PC-9 (cell line): ENCODE measurements around the gene SLC36A4.

Experiments used
- EZH2 ChIP-seq: fragments of 200-600 bp; sonication (generic); IDR thresholded peaks from 2 replicates; pipeline ENCODE4 v1.8.0; 2017; ENCODE audit warnings: antibody characterized with exemption, low read depth
- TF ChIP-seq, protein P1 (sequence below): fragments of 200-600 bp; sonication (generic); conservative IDR thresholded peaks from 2 replicates; pipeline ENCODE4 v1.6.1; 2017; ENCODE audit warnings: mixed run types, antibody characterized with exemption, mild to moderate bottlenecking, moderate library complexity

DNA sequence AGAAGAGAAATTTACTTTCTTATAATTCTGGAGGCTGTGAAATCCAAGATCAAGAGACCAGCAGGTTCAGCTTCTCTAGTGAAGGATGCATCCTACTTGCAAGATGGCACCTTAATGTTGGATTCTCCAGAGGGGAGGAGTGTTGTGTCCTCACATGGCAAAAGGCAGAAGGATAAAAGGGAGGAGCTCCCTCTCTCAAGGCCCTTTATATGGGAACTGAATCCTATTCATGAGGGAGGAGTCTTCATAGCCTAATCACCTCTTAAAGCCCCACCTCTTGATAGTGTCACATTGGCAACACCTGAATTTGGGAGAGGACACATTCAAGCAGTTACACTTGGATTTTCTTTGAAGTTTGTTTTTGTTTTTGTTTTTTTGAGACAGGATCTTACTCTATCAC lies 79.5 kb downstream of the SLC36A4 start:
- TF ChIP-seq, protein P1, sequence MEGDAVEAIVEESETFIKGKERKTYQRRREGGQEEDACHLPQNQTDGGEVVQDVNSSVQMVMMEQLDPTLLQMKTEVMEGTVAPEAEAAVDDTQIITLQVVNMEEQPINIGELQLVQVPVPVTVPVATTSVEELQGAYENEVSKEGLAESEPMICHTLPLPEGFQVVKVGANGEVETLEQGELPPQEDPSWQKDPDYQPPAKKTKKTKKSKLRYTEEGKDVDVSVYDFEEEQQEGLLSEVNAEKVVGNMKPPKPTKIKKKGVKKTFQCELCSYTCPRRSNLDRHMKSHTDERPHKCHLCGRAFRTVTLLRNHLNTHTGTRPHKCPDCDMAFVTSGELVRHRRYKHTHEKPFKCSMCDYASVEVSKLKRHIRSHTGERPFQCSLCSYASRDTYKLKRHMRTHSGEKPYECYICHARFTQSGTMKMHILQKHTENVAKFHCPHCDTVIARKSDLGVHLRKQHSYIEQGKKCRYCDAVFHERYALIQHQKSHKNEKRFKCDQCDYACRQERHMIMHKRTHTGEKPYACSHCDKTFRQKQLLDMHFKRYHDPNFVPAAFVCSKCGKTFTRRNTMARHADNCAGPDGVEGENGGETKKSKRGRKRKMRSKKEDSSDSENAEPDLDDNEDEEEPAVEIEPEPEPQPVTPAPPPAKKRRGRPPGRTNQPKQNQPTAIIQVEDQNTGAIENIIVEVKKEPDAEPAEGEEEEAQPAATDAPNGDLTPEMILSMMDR, result no peak
- no peak for TF ChIP-seq EZH2
